HepG2 (cell line): ENCODE results near the gene ZSWIM8. TPM values are rescaled to one million over a fixed set of nuclear protein-coding genes. Genes with fewer than 3 reads are reported as not detected.
A peak's percentile ranks its signal among the peaks of the same experiment; 100 is the strongest.

ENCODE experiments used
- ARID2 ChIP-seq: sonication (generic); formaldehyde crosslinking; IDR thresholded peaks from 2 replicates; pipeline ENCODE4 v1.8.1; 2022; ENCODE audit warnings: mild to moderate bottlenecking, missing genetic modification reagents, borderline replicate concordance
- ARID4A ChIP-seq: sonication (generic); formaldehyde crosslinking; IDR thresholded peaks from 2 replicates; pipeline ENCODE4 v1.5.0; 2020; ENCODE audit warnings: mild to moderate bottlenecking, missing genetic modification reagents, borderline replicate concordance
- GATA4 ChIP-seq: sonication (generic); IDR thresholded peaks from 2 replicates; pipeline ENCODE4 v1.6.1; 2016; ENCODE audit warnings: antibody characterized with exemption, low read depth, borderline replicate concordance
- JUNB ChIP-seq: sonication (generic); formaldehyde crosslinking; IDR thresholded peaks from 2 replicates; pipeline ENCODE4 v1.8.0; 2022; ENCODE audit warnings: missing genetic modification reagents, mild to moderate bottlenecking, borderline replicate concordance
- MAFF ChIP-seq: IDR thresholded peaks from 2 replicates; pipeline ENCODE4 v1.6.1; 2011; ENCODE audit warnings: low read depth, low read length, improper control_type of control experiment
- PITX1 ChIP-seq: sonication (generic); formaldehyde crosslinking; IDR thresholded peaks from 2 replicates; pipeline ENCODE4 v1.5.1; 2020; ENCODE audit warnings: mild to moderate bottlenecking, missing genetic modification reagents
- POLR2G ChIP-seq: fragments of 200-400 bp; formaldehyde crosslinking; IDR thresholded peaks from 2 replicates; pipeline ENCODE4 v1.6.1; 2018; ENCODE audit warnings: mild to moderate bottlenecking, low read depth, low read length, moderate library complexity
- RBM22 ChIP-seq: fragments of 200-400 bp; formaldehyde crosslinking; optimal IDR thresholded peaks from 2 replicates; pipeline ENCODE3; 2017; ENCODE audit warnings: mild to moderate bottlenecking, low read length, moderate library complexity
- ZFP41 ChIP-seq: sonication (generic); formaldehyde crosslinking; IDR thresholded peaks from 2 replicates; pipeline ENCODE4 v1.4.0; 2020; ENCODE audit warnings: mild to moderate bottlenecking, missing genetic modification reagents, borderline replicate concordance
- ZNF143 ChIP-seq: sonication (generic); formaldehyde crosslinking; IDR thresholded peaks from 2 replicates; pipeline ENCODE4 v1.4.0; 2020; ENCODE audit warnings: missing genetic modification reagents
- ZNF317 ChIP-seq: sonication (generic); formaldehyde crosslinking; IDR thresholded peaks from 2 replicates; pipeline ENCODE4 v1.5.0; 2020; ENCODE audit warnings: mild to moderate bottlenecking, missing genetic modification reagents
- ZNF407 ChIP-seq: sonication (generic); formaldehyde crosslinking; IDR thresholded peaks from one replicate; pipeline ENCODE4 v1.5.1; 2020; ENCODE audit warnings: mild to moderate bottlenecking, missing genetic modification reagents; ENCODE audit errors: not compliant biosample characterization
- ZNF652 ChIP-seq: IDR thresholded peaks from 2 replicates; pipeline ENCODE4 v1.6.1; 2016; ENCODE audit warnings: low read depth, borderline replicate concordance
- ZNF720 ChIP-seq: sonication (generic); formaldehyde crosslinking; IDR thresholded peaks from 2 replicates; pipeline ENCODE4 v1.4.0; 2020; ENCODE audit warnings: missing genetic modification reagents
- ZNF766 ChIP-seq: sonication (generic); formaldehyde crosslinking; IDR thresholded peaks from 2 replicates; pipeline ENCODE4 v1.5.0; 2020; ENCODE audit warnings: missing genetic modification reagents, borderline replicate concordance
- ZNF781 ChIP-seq: sonication (generic); formaldehyde crosslinking; IDR thresholded peaks from 2 replicates; pipeline ENCODE4 v1.5.1; 2020; ENCODE audit warnings: borderline replicate concordance, mild to moderate bottlenecking, missing genetic modification reagents; ENCODE audit errors: not compliant biosample characterization
- ZNF83 ChIP-seq: sonication (generic); formaldehyde crosslinking; IDR thresholded peaks from 2 replicates; pipeline ENCODE4 v1.4.0; 2020; ENCODE audit warnings: missing genetic modification reagents, mild to moderate bottlenecking, borderline replicate concordance
- polyA plus RNA-seq, 8 experiments: library from polyadenylated mRNA; depleted of rRNA in 3 of 8; stranded (reverse) in 7 of 8; unstranded in 1 of 8; fragments of >200 nt; fragmentation: Illumina TruSeq in 4 of 8; extraction: Trizol in 4 of 8; gene quantifications; 2 replicates each; pipeline versions ENCODE4 v1.2.1 to v1.2.3, GENCODE V29; 2011 to 2016; ENCODE audit warnings: low read depth in 4 of 8, missing spikeins in 1 of 8, mixed read lengths in 1 of 8; ENCODE audit not compliant: insufficient read depth in 1 of 8
- total RNA-seq, 5 experiments: library from RNA; depleted of rRNA; stranded (reverse); fragments of >200 nt; fragmentation: Illumina TruSeq; extraction: Trizol; gene quantifications; 2 replicates each; pipeline ENCODE4 v1.2.3, GENCODE V29; 2016; ENCODE audit warnings: low read depth in 1 of 5

ZSWIM8 gene
- total and polyA plus RNA-seq, 2 of the 13 experiments (the other 11 are each of a cell fraction or from before 2014, with no cell fraction given): 39.9 to 98.2 TPM

GRCh38 chr10:73743905-73744663 is 41.3 kb upstream of the ZSWIM8 start, which contains the start of gene SEC24C (continued):
- no peak for TF ChIP-seq ZNF407
- no peak for TF ChIP-seq ZNF781 (CRISPR knock-in tag)
- TF ChIP-seq ZFP41: no peak
- no peak for TF ChIP-seq ARID2 (CRISPR knock-in tag)
- TF ChIP-seq JUNB (CRISPR knock-in tag): no peak
- TF ChIP-seq RBM22: peak; percentile 48
- peak; percentile 49 for TF ChIP-seq PITX1 (CRISPR knock-in tag)
- TF ChIP-seq ZNF720: no peak
- TF ChIP-seq GATA4: peak; percentile 20; the same call in 1 of the 2 replicates
- TF ChIP-seq ZNF317 (CRISPR knock-in tag): 0 out of 2 replicates have a peak, but pooled peaks have one; percentile 65
- peak; percentile 92 for TF ChIP-seq POLR2G
- TF ChIP-seq ZNF143 (CRISPR knock-in tag): peak; percentile 69; the same call in 1 of the 2 replicates
- no peak for TF ChIP-seq ZNF766 (CRISPR knock-in tag)
- peak; percentile 85 for TF ChIP-seq MAFF
- peak; percentile 93; the same call in 1 of the 2 replicates for TF ChIP-seq ARID4A (CRISPR knock-in tag)
- TF ChIP-seq ZNF83 (CRISPR knock-in tag): no peak
- TF ChIP-seq ZNF652: no peak
